T-helper 1 cell treated with Interleukin-12 subunit alpha and Interleukin-12 subunit beta and Interleukin-4 antibody, amounts not matched to agents 30 ng/mL and 1 ng/mL, for 36 hours (primary cell): ENCODE measurements around the gene ANKK1. TPM values are rescaled to one million over a fixed set of nuclear protein-coding genes. Genes with fewer than 3 reads are reported as not detected.

Experiments used
- total RNA-seq: library from RNA; stranded (reverse); gene quantifications from 2 replicates; pipeline ENCODE4 v1.2.3, GENCODE V29; 2022

The ANKK1 gene
- total RNA-seq, 1 donor from 2014 or later = 0.25 TPM

Other genes with a start within 250 kb of the ANKK1 start
- 8.0 and 11.0 TPM in 2 replicates for gene TTC12, start 73.2 kb upstream of the ANKK1 start, total RNA-seq
- not detected in 2 replicates for gene DRD2, start 87.6 kb downstream of the ANKK1 start, total RNA-seq